Measurements from ENCODE around the gene EP400.
A peak's percentile ranks its signal among the peaks of the same experiment; 100 is the strongest.

Gene EP400

DNA sequence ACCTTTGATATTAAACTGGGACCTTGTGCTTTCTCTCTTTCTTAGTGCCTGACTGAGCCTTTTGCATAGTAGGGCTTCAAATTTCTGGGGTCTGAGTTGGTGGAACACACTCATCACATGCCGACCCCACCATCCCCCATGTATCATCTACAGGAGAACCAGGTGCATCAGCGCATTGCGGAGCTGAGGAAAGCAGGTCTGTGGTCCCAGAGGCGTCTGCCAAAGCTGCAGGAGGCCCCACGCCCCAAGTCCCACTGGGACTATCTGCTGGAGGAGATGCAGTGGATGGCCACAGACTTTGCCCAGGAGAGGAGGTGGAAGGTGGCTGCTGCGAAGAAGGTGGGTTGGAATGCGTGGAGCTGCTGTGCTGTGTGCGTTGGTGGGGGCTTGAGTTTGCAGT, 37.8 kb downstream of the EP400 start:
- DNase-seq: no peak

DNA sequence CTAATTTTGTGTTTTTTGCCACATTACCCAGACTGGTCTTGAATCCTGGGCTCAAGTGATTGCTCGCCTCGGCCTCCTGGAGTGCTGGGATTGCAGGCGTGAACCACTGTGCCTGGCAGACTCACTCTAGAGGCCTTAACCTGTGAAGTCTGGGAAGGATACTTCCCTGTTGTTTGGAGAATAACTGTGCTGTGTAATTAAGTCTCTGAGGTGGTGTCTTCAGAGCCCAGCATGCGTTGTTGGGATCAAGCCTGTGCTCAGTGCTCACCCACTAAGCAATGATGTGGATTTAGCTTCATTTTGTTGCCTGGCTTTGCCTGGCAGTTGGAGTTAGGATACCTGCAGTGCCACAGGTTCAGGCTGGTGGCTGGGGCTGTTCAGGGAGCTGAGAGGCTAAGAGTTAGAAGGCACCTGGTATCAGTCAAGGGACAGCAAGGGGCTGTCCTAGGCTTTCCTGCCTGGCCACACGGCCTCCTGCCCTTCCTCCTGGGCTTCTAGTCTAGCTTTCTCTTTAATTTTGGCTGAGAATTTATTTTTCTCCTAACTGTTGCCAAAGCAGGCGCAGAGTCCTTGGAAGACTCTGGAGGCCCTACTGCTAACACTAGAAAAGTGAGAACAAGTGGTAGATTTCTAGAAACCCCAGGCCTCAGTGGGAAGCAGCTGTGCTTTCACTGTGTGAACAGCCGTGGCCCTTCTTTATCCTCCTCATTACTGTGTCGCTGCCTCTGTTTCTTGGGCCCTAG, 38.5 kb downstream of the EP400 start:
- DNase-seq: no peak

DNA sequence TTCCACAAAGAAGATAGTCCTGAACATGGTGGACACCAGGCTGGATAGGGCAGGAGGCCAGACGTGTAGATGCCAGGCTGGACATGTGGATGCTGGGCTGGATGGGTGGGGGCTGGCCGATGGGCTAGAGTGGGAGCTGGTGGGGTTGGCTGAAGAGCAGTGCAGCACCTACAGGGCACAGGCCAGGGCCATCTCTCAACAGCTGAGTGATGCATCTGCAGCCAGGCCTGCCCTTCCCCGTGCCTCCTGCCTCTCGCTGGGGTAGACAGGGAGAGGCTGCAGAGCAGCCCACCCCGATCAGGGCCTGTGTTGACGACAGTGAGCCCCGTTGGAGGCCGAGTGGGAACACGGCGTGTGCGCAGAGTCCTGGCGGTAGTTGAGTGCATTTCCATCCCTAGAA, 39.3 kb downstream of the EP400 start:
- DNase-seq: no peak

DNA sequence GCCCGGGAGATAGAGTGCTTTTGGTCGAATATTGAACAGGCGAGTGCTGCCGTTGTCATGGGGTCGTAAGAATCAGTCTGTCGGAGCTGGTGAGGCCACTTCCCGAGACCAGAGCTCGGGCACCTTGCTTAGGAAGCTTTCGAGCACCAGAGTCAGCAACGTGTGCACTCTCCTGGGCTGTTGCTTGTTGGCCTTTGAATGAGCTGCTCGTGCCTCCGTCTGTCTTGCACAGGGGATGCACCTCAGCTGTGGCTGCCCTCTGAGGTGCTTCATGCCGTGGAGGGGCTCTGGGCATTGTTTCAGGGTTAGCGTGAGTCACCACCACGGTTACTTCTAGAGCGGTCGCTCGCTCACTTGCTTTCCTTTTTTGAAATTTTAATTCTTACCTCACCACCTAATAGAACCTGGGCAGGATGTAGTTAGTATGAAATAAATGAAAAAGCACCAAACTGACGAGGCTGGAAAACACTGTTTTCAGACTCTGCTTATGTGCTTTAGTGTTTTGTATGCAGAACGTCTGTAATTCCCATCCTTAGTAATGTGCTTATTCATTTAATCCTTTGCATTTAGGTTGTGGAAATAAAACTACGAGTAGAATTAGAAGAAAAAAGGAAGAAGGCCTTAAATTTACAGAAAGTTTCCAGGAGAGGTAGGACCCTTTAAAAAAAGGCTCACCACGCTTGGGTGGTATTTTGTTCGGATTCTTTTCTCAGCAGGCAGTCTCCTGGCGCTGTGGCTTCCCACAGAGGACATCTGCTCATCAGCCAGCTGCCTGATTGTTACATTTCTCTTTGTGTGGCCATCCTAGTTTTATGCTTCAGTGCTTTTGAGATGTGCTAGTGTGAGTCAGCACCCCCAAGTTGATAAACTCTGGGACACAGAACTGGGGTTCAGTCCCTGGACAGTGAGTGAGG, 40.6 kb downstream of the EP400 start:
- DNase-seq: peak; percentile 70

DNA sequence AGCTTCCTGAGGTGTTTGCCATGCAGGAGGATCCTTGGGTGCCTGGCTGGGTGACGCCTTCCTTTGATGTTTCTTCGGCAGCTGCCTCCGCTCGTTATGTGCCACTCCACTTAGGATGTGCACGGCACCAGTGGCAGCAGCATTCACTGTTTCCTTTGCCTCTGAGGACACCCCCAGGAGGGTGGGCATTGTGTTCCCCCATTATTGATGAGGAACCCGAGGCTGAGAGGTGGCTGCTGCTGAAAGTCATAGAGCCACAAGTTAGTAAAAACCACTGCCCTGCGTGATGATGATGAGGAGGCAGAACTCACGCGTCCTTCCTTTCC, 41.2 kb downstream of the EP400 start:
- DNase-seq: no peak

DNA sequence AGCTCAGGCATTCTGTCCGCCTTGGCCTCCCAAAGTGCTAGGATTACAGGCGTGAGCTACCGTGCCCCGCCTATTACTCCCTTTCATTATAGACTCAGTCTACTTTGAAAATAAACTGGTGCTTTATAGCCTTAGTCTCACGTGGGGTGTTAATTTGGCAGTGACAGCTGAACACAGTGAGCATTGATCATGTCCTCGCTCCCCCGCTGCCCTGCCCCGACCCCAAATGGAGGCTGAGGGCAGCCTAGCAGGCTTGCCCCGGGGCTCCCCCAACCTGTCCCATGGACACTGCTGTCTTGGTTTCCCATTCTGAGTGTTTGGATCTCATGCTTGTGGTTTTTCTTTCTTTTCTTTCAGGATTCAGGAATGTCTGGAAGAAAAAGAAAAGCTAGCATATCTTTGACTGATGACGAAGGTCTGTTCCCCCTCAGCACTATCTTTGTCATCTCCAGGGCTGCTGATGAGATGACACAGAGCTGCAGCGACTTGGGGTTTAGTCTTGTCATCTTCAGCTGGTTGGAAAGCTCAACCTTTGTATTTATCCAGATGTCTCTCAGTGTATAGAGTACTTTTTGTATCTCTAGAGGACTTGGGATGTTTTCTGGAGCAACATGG, 42.2 kb downstream of the EP400 start:
- no peak for DNase-seq

DNA sequence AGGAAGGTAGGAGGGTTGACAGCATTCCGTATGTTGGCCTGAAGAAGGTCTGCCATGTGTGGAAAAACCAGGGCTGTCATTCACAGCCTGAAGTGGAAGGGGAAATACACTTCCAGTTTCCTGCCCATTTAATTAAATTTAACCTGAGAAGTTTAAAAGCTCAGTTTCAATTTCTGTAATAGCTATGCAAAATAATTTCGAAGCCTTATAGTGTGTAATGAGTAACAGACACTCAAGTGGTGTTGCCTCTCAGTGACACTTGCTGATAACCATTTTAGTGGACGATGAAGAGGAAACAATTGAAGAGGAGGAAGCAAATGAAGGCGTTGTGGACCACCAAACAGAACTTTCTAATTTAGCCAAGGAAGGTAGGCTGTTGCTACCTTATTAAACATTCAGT, 44.8 kb downstream of the EP400 start:
- no peak for DNase-seq

DNA sequence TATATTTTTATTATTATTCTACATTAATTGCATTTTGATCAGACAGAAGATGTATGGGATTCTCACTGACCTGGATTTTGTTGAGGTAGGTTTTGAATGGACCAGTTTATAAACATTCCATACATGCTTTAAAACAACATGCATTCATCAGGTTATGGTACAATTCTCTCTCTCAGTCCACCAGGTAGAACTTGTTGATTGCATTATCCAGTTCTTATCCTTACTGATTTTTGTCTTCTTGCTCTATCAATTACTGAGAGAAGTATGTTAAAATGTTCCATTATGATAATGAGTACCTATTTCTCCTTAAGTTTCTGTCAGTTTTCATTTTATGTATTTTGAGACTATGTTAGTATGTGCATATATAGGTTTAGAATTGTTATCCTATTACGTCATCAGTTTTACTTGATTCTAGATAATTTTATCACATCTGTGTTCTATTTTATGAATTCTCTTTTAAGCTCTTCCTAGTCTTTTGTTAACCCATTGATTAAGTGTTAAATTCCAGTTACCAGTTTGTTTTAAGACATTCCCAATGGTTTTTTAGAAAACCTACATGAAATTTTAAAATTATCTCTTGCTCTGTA, 50.6 kb downstream of the EP400 start:
- DNase-seq: no peak

DNA sequence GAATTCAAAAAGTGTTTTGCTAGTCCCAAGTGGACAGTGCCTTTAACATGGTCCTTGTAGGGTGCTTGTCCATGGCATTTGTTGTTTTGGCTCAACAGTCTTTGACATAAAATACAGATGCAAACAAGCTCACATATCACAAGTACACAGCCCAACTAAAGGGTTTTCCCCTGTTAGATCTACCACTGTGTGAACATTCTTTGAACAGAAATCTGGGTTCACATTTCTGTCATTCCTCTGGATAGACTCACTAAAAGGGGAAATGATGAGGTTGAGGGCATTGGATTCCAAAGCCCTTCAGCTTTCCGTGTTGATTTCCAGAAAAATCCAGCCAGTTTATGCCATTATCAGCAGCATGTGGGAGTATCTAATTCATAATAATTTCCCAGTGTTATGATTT, 54.1 kb downstream of the EP400 start:
- no peak for DNase-seq

DNA sequence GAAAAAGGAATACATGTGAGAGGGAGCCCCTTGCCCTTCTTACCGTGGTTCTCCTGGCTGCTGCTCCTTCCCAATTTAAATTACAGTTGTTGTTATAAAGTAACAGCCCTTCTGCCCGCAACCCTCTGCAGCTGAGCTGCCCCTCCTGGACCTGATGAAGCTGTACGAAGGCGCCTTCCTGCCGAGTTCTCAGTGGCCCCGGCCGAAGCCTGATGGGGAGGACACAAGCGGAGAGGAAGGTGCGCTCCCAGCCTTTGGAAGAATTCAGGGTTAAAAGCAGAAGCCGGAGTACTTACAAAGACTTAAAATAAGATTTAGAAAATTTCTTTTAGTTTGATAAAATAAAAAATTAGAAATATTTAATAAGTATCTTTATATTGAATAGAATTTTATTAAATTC, 55.2 kb downstream of the EP400 start:
- DNase-seq: no peak

DNA sequence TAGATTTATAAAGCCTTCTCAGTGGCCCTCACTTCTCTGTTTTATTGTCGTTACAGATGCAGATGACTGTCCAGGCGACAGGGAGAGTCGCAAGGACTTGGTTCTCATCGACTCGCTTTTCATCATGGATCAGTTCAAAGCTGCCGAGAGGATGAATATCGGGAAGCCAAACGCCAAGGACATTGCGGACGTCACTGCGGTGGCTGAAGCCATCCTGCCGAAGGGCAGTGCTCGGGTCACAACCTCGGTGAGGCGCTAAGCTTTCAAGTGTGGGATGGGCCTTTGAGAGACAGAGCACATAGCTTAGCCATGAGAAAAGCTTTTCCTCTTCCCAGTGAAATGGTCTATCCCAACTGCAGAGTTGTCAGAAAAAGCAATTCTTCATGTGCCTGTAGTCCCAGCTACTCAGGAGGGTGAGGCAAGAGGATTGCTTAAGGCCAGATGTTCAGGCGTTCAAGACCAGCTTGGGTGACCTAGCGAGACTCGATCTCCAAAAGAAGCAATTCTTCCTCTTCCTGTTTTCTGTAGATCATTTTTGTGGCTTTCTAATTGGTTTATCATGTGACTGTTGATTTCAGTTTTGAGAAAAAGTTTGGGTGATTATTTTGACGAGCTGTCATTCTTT, 56.4 kb downstream of the EP400 start:
- no peak for DNase-seq

DNA sequence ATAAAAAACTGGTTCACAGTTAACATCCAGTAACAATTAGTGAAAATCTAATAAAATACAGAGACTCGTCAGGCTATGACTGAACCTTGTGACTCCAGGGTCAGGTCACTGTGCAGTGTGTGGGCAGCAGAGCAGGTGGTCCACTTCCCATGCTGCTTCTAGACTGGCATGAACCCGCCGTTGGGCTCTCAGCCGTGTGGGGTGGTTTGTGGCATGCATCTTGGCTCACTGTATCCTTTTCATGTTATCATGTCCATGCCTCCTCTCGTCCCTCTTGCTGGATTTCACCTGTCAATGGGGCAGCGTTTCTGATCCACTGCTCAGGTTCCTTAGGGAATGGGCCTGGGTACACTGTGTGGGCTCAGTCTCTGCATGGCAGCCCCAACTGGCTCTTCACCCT, 57.3 kb downstream of the EP400 start:
- DNase-seq: no peak

DNA sequence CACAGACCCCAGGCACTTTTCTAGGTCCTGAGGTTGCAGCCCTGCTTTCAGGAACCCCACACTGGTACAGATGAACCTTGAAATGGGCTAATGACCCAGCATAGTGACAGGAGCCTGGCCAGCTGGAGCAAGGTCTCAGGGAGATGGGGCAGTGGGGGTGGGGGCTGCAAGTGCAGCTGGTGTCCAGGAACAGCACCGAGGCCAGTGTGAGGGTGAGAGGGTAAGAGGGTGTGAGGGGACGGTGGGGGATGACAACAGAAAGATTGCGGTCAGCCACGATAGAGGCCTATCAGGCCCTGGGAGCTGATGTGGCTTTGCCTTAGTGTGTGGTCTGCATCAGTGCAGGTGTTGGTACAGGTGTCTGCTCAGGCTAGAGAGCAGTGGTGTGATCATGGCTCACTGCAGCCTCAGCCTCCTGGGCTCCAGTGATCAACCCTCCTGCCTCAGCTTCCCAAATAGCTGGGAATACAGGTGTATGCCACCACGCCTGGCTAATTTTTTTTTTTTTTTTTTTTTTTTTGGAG, 59.7 kb downstream of the EP400 start:
- no peak for DNase-seq

DNA sequence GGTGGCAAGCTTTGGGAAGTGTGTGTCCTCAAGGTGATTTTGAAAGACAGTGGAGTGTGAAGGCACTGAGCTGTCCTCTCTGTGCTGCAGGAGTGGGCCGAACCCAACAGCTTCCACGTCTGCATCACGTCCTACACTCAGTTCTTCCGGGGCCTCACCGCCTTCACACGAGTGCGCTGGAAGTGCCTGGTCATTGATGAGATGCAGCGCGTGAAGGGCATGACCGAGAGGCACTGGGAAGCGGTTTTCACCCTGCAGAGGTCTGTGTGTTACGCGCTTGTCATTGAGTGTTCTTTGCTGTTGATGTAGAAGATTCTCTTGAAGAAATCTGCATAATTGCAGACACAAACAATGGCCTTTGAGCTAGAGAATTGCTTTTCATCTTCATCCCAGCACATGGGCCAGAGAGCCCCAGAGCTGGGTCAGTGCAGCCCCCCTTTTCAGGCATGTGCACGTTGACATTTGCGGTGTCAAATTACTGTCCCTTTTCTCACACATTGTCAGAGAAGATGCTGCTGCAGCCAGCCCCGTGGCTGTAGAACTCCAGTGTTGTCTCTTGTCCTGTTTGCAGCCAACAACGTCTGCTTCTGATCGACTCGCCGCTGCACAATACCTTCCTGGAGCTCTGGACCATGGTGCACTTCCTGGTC, 63.3 kb downstream of the EP400 start:
- DNase-seq: no peak

DNA sequence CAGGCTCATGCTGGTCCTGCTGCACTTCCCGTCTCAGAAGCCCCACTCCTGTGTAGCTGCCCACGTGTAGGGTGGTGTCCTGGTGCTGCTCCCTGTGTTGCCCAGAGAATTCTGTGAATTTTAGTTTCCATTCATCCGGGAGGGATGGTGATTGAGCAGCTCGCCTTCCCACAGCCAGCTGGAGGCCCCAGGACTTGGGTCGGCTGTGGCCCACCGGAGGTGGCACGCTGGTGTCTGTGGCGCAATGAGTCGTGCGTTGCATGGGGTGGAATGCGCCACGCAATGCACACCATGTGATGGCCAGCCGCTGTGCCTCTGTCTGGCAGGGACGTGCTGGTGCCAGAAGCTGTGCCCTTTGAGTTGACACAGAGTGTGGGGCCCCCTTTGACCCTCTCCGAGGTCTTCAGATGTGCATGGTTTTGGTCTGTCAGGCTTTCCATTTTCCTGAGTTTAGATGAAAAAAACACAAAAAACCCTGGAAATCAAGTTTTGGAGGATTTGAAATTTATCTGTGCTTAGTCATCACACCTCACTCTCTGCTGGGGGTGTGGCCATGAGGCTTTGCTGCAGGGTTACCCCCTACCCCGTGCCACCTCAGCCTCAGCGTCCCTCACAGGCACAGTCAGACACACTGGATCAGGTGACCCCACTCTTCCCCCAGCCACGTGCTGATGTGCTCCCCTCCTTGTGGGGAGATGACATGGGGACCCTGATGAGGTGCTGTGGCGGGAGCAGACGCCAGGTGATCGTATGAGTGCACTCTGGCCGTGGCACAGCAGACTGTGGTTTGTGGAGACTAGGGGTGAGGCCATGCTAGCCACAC, 64.6 kb downstream of the EP400 start:
- DNase-seq: no peak

DNA sequence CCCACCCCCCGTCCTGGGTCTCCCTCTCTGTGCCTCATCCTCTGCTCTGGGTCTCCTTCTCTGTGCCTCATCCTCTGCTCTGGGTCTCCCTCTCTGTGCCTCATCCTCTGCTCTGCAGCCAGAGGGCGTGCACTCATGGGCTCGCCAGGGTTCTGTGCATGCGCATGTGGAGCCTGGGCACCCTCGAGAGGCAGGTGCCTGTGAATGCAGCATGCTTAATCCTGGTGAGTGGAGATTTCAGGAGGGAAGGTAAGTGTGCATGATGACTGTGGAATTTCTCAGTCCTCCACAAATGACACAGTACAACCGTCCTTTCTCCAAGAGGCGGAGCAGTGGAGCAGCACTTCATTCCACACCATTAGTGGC, 65.2 kb downstream of the EP400 start:
- no peak for DNase-seq

DNA sequence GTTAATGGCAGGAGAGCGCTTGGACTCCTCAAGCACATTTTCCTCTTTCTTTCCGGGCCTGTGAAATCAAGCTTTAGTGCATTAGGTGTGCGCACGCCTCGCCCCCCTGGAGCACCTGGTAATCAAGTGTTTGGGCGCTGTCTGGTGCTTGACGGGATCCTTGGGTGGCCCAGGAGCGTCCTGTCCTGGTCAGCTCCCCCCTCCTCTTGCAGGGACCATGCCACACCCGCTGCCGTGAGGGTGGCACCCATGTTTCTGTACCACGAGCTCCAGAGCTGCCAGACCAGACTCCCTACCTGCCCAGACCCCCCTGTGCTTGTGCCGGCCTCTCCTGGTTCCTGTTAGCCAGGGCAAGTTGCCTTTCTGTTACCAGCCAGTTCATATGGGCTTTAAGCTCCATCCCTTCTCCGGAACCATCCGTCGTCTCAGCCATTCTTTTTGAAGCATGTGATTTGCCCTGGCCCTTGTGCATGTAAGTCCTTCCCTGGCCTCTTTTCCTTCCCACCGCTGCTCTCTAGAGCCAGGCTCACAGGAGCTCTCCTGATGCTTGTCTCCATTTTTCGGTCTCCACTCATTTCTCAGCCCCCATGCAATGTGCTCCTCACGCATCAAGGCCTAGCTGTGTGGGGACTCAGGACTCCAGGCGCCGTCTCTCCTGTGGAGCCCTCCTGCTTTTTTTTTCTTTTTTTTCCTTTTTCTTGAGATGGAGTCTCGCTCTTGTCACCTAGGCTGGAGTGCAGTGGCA, 66.1 kb downstream of the EP400 start:
- no peak for DNase-seq

DNA sequence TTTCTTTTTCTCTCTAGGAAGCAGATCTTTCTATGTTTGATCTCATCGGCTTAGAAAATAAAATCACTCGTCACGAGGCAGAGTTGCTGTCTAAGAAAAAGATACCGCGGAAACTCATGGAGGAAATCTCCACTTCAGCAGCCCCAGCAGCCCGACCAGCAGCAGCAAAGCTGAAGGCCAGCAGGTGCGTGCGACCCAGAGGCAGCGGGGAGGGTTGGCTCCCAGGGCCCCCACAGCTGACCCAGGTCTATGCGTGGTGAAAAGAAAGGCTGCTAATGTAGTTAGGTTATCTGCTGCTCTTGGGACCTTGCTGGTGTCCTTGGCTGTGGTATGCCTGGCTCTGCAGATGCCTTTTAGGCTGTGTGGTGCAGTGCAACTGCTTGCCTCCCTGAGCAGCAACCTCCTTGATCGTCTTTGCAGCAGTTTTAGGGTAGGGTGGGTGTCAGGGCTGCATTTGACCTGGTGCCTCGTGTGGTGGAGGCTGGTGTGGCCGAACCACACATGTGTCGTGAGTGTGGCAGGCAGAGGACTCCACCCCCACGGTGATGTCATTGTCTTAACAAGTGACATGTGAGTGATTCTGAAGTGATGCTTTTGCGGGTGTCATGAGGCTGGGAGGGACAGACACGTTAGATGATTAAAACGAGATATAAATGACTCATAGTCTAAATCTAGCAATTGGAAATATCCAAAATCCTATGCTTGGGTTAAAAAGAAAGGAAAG, 68.6 kb downstream of the EP400 start:
- DNase-seq: no peak

DNA sequence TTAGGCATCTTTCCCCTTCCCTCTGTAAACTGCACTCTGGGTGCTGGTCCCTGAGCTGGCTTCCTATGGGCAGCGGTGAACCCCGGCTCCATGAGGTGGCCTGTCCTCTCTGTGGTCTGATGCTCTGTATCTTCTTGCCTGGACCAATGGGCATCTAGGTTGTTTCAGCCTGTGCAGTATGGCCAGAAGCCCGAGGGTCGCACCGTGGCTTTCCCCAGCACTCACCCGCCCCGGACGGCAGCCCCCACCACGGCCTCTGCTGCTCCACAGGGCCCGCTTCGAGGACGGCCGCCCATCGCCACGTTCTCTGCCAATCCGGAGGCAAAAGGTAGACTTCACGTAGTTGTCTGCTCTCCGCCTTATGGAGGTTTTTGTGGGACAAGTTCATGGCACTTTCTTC, 70.1 kb downstream of the EP400 start:
- no peak for DNase-seq

DNA sequence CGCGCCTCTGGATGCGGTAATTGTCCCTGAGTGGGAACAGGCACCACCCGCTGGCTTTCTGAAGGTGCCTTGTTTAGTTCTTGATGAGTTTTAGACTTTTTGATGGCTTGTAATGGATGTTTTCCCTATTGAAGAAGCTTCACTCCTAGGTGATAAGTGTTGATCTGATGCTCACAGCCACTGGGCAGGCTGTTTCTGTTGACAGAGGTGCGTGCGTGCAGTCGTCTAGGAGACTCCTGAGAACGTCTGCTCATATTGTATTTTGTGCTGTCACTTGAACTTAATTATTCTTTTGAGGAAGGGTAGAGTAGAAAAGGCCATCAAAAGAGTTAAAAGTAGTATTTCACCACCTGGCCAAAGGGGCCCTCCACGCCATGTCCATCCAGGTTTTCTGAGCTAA, 70.5 kb downstream of the EP400 start:
- no peak for DNase-seq

Data from NCI-H2171 treated with DMSO at 0.1 percent for 48 hours (cell line).